ENCODE measurements around the gene TANC1.

Gene TANC1

DNA sequence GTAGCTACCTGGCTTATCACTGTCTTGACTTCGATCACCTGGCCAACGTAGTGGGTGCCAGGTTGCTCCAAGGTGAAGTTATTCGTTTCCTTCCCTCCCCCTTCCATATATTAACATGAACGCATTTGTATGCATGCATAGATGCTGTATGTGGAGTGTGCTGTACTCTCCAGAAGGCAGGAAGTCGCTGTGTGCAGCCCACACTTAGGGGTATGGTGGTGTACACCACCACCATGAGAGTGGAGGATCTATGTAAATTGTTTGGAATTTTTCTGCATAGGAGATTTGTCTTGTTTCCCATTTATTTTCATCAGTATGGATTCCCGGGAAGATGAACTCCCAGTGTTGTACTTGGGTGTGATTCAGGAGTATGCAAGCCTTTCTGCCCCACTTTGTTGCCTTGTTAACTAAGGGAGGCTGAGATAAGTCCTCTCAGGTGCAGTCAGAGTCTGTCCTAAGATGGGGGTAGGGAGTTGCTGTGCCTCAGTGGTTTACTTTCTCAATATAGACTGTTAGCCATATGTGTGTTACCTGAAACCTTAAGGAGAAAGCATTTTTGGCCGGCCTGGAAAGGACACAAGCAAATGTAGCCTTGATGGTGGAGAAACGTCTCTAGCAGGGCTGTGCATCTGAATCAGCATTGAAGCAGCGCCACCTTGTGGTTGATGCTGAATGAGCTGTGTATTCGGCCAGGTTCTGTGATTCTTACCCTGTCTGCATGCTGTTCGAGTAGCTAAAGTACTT, 149.8 kb downstream of the TANC1 start:
- DNase-seq (ENCODE audit: low spot score): no peak

DNA sequence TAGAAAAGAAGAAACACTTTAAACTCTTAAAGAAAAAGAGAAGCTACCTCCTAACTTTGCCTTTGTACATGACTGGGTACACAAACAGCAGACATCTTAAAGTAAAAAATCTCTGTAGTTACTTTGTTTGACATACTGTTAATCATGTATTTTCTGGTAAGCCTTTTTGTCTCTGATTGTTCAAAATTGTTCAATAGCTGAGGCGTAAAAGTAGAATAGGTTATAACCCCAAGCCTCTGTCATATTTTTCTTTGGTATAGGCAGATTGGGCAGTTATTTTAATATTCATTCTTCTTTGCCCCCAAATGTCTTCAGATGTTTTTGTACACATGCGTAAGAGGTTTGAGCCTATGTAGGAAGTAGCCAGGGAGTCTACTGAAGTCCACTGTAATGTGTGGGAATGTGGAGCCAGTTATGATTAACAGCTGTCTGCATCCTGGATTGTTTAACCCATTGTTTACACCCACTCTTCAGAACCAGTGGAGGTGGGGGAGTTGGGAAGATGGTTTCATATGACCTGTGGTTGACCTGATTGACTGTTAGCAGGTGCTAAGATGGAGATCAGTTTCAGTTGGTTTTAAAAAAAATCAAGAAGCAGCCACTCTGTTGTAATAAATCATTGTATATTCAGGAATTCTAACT, 150.5 kb downstream of the TANC1 start:
- no peak for DNase-seq (ENCODE audit: low spot score)

GRCh38 chr2:159119652-159120257, 151.3 kb downstream of the TANC1 start:
- no peak for DNase-seq (ENCODE audit: low spot score)

- DNase-seq (ENCODE audit: low spot score): no peak
Observed at GRCh38 chr2:159123786-159124185, 155.3 kb downstream of the TANC1 start.

DNA sequence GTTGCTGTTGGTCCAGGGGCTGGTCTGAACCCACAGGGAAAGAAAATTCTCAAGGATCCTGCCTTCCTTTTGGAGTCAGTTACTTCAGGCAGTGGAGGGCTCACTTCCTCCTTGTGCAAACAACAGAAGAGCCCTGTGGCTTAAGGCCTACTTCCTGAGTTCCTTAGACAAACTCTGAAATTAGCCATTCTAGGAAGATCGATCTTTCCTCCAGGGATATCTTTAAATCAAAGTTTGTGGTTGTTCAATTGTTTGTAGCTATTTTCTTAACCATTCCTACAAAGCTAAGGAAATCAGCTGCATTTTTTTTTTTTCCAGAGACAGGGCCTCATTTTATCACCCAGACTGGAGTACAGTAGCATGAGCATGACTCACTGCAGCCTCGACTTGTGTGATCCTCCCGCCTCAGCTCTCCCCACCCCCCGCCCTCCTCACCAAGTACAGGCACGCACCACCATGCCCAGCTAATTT, 156.0 kb downstream of the TANC1 start:
- DNase-seq (ENCODE audit: low spot score): peak; percentile 92

GRCh38 chr2:159124931-159125467, 156.6 kb downstream of the TANC1 start:
- DNase-seq (ENCODE audit: low spot score): peak; percentile 28

DNA sequence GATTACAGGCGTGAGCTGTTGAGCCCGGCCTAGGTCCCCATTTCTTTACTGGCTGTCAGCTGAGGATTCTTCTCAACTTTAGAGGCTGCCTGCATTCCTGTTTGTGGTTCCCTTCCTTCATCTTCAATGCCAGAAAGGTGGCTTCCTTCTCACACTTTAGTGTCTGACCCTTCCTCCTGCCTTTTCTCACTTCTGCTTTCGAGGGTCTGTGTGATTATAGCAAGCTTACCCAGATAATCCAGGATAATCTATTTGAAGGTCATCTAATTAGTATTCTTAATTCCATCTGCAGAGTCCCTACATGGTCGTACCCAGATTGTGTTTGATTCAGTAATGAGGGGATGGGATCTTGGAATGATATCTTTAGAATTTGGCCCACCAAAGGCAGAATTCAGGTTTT, 157.4 kb downstream of the TANC1 start:
- DNase-seq (ENCODE audit: low spot score): no peak

GRCh38 chr2:159126432-159127022, 158.1 kb downstream of the TANC1 start:
- DNase-seq (ENCODE audit: low spot score): no peak

- no peak for DNase-seq (ENCODE audit: low spot score)
Observed at GRCh38 chr2:159128191-159128590, 159.8 kb downstream of the TANC1 start.

DNA sequence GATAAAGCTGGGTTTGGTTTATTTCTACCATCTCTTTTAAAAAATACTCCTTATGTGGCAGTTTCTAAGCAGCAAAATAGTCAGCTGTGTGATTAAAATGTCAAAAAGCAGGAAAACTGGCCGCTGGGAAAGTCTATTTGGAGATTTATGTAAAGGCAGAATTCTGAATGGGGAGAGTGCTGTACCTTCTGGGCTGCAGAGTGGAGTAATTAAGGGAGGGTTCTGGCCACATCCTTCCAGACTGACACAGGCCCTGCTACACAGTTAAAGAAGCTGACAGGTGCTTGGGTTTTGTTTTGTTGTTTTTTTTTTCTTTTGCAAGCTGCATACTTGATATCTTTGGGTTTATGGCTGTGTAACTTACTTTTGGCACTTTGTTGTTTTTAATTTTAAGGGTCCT, 160.8 kb downstream of the TANC1 start:
- no peak for DNase-seq (ENCODE audit: low spot score)

DNA sequence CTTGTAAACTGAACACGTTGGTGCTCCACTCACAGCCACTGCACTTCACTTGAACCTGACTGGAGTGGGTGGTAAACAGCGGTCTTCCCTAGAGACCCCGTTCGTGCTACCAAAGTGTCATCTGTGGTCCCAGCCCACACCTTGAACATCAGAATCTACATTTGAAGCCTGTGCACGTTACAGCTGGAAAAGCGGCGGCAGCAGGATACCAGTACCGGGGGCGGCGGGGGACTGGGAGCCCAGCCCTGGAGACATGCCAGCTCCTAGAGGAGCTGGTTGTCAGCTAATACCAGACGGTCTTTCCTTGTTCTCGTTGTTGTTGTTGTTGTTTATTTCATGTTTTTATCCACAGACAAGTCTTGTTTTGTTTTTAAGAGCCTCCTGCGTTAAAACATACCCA, 161.4 kb downstream of the TANC1 start:
- no peak for DNase-seq (ENCODE audit: low spot score)

- DNase-seq (ENCODE audit: low spot score): no peak
Observed at GRCh38 chr2:159130302-159130701, 161.9 kb downstream of the TANC1 start.

DNA sequence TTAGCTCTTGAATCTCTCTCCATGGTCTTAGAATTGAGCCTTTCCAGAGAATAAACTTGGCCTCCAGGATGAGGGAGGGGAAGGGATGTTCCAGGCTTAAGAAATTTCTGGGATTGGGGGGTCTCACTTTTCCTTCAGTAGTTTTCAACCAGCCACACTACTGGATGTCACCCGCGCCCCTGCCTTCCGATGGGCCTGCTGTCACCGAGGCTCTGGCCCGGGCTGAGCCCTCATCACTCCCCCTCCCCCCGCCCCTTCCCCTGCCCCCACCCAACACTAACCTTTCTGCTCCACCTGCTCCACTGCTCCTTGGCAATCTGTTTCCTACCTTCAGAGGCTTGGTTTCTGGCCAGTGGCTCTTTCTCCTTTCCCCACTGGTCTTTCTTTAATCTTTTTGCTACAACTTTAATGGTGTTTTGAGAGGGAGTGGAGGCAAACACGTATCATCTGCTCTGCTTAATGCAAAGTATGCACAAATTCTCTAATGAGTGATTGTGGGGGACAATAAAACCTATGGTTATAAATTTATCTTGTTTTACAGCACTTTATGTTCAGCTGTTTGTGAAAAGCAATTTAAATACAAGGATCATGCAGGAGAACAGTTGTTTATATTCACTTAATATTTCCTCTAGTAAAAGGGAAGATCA, 162.9 kb downstream of the TANC1 start:
- DNase-seq (ENCODE audit: low spot score): no peak

DNA sequence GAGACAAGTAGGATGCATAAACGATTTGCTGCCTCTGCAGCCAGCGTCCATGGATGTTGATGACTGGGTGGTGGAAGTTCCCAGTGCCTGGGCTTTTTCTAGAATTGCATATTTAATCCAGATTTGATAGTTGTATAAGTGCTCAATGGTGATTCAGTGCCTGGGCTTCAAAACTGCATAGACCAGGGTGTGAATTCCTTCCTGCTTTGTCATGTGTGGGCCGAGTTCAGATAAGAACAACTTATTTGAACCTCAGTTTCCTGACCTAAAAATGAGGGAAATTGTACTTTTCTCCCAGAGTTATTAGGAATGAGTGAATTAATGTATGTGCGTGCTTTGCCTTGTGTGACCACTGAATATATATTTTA, 163.5 kb downstream of the TANC1 start:
- DNase-seq (ENCODE audit: low spot score): peak; percentile 45

- no peak for DNase-seq (ENCODE audit: low spot score)
Observed at GRCh38 chr2:159133797-159134196, 165.4 kb downstream of the TANC1 start.

DNA sequence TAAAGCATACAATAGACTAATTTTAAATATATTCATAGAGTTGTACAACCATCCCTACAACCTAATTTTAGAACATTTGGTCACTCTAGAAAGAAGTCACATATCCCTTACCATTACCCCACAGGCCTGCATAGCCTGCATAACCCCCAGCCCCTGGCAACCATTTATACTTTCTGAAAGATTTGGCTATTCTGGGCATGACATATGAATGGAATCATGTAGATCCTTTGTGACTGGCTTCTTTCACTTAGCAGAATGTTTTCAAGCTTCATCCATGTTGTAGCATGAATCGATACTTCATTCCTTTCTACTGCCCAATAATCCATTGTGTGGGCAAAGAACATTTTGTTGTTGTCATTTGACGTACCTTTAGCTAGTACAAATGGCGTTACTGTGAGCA, 166.5 kb downstream of the TANC1 start:
- DNase-seq (ENCODE audit: low spot score): no peak

DNA sequence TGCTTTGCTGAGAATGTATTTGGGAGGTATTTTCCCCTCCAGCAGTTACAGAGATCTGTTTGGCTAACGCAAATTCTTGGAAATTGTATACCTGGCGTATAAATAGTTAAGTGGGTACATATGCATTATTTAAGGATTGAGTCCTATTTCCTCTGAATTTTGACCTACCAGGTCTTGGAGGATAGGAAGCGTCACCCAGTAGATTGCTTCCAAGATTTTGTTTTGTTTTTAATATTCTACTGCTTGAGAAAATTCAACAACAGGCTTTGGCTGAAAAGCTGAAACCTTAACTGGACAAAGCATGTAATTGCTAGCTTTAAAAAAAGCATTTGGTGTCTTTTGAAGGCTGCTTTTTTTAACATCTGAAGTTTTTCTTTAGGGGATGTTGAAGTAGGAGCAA, 168.0 kb downstream of the TANC1 start:
- DNase-seq (ENCODE audit: low spot score): no peak

DNA sequence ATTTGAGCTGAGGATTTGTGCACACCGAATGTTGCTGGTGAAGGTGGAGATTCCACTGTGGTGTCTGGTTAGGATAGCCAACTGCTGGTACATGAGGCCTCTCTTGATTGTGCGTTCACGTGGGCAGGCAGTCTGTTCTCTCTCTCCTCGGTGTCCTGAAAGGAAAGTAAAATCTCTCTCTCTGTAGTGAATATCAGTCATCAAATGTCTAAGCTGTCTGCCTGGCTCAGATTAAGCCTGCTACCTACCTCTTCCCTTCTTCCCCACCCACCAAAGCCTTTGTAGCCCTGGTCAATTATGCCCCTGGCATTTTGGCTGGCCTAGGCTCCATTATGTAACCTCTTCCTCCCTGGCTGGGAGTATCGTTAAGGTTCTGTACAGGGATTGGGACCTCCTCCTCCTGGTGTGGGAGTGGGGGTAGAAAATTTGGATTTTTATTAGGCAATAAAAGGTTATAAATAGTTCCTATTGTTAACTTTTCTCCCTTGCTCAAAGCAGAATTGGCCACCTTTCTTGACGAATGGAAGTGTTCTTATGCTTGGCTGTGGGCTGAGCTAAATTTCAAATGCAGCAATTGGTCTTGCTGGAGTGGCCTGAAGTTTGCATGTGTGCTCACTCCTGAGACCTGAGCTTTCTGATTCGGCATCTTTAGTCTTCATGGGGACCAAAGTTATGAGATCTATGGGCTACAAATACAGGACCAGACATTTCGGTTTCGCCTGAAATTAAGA, 169.2 kb downstream of the TANC1 start:
- peak; percentile 10 for DNase-seq (ENCODE audit: low spot score)

- no peak for DNase-seq (ENCODE audit: low spot score)
Observed at GRCh38 chr2:159138642-159139182, 170.3 kb downstream of the TANC1 start.

DNA sequence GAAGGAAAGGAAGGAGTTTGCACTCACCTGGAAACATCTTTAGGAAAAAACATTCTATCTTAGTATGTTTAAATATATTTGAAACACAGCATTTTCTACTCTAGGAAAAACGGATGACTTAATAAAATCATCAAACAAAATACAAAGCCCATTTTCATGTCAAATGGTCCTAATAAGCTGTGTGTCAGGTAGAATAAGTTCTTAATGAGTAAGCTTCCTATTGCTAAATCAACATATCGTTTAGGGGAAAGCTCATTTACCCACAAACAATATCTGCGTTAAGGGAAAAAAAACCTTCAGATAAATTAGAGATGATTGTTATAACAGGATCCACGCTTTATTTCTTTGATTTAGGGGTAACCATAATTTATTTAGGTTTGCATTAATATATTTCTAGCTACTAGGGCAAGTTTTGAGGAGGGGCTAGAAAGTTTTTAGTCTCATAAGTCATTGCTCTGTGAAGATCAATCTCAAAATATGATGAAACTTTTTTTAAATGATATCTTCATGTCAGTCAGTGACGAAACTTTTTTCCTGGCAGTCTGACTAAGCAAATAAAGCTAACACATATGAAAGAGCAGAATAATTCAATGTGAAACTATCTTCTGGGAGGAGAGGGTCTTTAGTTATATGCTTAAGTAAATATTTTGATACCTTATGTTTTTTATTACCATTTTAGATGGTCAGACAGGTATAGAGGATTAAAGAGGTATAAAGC, 170.9 kb downstream of the TANC1 start:
- no peak for DNase-seq (ENCODE audit: low spot score)
